GM12801 (cell line): ENCODE data around the gene APRT.

Experiments used
- TF ChIP-seq, protein P1 (sequence below): IDR thresholded peaks from one replicate; pipeline ENCODE4 v1.5.1; 2011; ENCODE audit warnings: control low read depth; ENCODE audit not compliant: insufficient read length; ENCODE audit errors: extremely low read depth

The APRT gene

DNA sequence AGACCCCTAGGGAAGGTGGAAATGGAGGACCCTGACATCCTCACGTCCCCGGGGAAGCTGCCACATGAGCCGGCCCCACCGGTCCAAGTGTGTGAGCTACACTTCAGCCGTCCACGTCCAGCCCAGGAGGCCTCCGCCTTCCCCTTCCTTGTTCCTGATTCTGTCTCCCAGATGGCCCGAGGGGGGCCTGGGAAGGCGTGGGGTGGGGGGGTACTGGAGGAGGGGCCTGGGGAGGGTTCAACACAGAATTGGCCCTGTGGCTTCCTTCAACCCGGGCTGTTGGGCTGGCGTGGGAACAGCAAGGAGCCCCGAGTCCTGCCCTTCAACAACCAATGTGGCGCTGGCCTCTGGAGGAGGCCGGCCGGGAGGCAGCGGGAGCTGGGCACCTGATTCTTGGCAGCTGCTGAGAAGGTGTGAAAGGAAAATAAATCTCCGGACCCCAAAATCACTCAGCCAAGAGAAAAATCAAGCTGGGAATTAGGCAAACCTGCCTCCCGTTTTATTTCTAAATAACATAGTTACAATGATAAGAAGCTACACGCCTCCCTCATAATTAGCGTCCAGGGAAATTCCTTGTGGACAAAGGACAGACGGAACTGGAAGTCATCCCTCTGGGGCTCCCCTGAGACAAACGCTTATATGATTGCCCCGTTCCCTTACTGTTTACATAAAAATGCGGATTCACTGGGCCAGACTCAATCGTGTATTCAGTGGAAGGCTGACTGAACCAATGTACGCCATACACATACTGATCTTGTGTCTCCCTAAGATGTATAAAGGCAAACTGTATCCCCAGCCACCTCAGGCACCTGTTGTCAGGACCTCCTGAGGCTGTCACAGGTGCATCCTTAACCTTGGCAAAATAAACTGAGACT is 1.8 kb upstream of the APRT start:
- TF ChIP-seq, protein P1, sequence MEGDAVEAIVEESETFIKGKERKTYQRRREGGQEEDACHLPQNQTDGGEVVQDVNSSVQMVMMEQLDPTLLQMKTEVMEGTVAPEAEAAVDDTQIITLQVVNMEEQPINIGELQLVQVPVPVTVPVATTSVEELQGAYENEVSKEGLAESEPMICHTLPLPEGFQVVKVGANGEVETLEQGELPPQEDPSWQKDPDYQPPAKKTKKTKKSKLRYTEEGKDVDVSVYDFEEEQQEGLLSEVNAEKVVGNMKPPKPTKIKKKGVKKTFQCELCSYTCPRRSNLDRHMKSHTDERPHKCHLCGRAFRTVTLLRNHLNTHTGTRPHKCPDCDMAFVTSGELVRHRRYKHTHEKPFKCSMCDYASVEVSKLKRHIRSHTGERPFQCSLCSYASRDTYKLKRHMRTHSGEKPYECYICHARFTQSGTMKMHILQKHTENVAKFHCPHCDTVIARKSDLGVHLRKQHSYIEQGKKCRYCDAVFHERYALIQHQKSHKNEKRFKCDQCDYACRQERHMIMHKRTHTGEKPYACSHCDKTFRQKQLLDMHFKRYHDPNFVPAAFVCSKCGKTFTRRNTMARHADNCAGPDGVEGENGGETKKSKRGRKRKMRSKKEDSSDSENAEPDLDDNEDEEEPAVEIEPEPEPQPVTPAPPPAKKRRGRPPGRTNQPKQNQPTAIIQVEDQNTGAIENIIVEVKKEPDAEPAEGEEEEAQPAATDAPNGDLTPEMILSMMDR: no peak

DNA sequence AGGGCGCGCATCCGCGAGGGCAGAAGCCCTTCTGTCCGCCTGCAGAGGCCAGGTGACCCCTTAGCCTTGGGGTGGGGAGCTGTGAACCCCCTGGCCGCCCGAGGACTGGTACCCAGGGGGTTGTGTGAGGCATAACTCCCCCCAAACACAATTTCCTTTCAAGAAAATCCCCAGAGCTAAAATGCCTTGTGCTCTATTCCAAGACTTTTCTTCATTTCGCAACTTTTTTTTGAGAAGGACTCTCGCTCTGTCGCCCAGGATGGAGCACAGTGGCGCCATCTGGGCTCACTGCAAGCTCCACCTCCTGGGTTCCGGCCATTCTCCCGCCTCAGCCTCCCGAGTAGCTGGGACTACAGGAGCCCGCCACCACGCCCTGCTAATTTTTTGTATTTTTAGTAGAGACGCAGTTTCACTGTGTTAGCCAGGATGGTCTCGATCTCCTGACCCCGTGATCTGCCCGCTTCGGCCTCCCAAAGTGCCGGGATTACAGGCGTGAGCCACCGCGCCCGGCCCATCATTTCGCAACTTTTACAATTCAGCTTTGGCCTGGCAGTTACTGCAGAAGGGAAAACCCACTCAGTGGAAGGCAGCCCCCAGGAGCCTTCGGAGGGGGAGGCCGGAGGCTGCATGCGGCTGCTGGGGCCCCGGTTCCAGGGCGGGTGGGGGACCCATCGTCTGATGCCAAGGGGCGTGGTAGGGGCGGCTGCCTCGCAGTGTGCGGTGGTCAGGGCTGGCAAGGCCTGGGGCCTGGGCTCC is 963 bp upstream of the APRT start:
- TF ChIP-seq, protein P1: no peak

DNA sequence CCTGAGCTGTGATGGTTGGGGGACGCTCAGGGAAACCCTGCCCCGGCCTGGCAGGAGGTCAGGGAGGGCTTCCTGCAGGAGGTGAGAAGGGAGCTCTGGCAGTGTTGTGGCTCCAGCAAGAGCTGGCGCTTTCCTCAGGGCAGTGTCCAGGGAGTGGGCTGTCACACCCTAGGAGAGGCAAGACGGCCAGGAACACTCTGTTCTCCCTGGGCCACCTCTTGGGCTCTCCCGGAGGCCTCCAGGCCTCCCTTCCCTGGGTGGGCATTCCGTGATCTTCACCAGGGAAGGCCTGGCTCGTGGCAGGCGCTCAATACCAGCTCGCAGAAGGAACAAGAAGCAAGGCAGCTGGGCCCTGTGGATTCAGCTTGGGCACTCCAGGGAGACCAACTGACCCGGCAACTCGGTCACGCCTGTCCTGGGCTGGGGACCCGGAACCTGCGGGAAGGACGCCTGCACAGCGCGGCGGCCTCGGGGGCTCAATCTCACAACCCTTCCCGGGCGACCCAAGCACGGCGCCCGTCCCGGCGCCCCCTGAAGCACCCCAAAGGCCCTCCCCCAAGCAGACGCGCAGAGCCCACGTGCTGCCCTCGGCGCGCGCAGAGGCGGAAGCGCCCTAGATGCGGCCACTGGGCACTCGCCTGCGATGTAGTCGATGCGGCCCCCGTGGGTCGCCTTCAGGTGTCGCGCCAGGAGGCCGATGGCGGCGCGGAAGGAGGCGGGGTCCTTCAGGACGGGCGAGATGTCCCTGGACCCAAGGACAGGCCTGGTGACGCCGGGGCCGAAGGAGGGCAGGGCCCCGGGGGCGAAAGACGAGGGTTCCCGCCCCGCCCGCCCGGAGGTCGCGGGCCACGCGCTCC is 588 bp downstream of the APRT start:
- TF ChIP-seq, protein P1: no peak

GRCh38 chr16:88810166-88810911 is 1.4 kb downstream of the APRT start:
- TF ChIP-seq, protein P1: no peak

GRCh38 chr16:88809676-88810165 is 2.0 kb downstream of the APRT start:
- TF ChIP-seq, protein P1: no peak

DNA sequence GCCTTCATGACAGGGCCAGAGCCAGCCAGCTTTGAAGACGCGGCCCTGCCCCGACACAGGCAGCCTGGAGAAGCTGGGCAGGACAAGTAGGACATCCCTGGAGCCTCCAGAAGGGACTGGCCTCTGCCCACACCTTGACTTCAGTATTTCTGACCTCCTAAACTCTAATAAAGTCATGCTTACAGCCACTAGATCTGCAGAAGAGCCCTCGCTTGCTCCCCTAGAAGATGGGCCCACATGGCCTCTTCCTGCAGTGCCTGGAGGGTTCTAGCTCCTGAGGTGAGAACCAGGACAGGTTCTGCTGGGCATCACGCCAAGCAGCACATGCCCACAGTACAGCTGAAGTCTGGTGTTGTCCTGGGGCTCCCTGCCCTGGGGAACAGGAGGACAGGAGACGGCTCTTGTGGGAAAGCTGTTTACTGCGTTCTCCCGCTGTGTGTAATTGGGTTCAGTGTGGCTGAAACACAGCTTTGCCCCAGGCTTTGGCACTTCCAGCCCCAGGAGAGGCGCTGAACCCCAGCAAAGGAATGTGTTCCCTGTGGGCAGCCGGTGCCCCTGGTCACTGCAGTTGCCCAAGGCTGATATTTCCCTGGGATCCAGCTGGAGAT is 2.6 kb downstream of the APRT start:
- TF ChIP-seq, protein P1: no peak
